HTERT RPE-1 (cell line): ENCODE measurements around the gene SYPL2.

Experiments used
- in situ Hi-C: fragments of 300-500 bp; cut with MboI; formaldehyde crosslinking; loops from 4 replicates; pipeline ENCODE4 v1.14.3; 2020; ENCODE audit warnings: low sequenced_read_pairs

SYPL2 gene

GRCh38 chr1:109513110-109513710, 46.9 kb downstream of the SYPL2 start:
- in situ Hi-C loops: no loop called here

- in situ Hi-C loops: no loop called here
Observed at GRCh38 chr1:109514846-109515245, 48.5 kb downstream of the SYPL2 start.

- in situ Hi-C loops: no loop called here
Observed at GRCh38 chr1:109516872-109517271, 50.5 kb downstream of the SYPL2 start.

GRCh38 chr1:109517337-109517736, 51.0 kb downstream of the SYPL2 start:
- in situ Hi-C loops: no loop called here

GRCh38 chr1:109521002-109521951, 54.9 kb downstream of the SYPL2 start:
- in situ Hi-C loops: no loop called here

- in situ Hi-C loops: no loop called here
Observed at GRCh38 chr1:109522026-109522425, 55.7 kb downstream of the SYPL2 start.

GRCh38 chr1:109523706-109524105, 57.4 kb downstream of the SYPL2 start:
- in situ Hi-C loops: no loop called here

GRCh38 chr1:109527098-109527811, 60.9 kb downstream of the SYPL2 start:
- in situ Hi-C loops: no loop called here

GRCh38 chr1:109527846-109528695, 61.7 kb downstream of the SYPL2 start:
- in situ Hi-C loops: no loop called here

GRCh38 chr1:109528712-109529111, 62.4 kb downstream of the SYPL2 start:
- in situ Hi-C loops: no loop called here

GRCh38 chr1:109529881-109530456, 63.6 kb downstream of the SYPL2 start:
- in situ Hi-C loops: no loop called here

GRCh38 chr1:109530457-109531087, 64.2 kb downstream of the SYPL2 start:
- in situ Hi-C loops: no loop called here

- in situ Hi-C loops: no loop called here
Observed at GRCh38 chr1:109531380-109531779, 65.0 kb downstream of the SYPL2 start.
